ENCODE results near the gene SOCS2.

The SOCS2 gene

GRCh38 chr12:93601591-93601990 is 29.1 kb downstream of the SOCS2 start:
- no peak for TF ChIP-seq CTCF (IDR thresholded peaks at IDR 0.05; ENCODE audit: extremely low read depth, insufficient read depth, missing control alignments)
- in situ Hi-C loops (cut with MboI; ENCODE audit: low pct_unique_long_range_greater_than_20kb, low sequenced_read_pairs, unreplicated experiment), result no loop called here

GRCh38 chr12:93602897-93603668 is 30.6 kb downstream of the SOCS2 start:
- no peak for TF ChIP-seq CTCF (IDR thresholded peaks at IDR 0.05; ENCODE audit: extremely low read depth, insufficient read depth, missing control alignments)
- DNase-seq (ENCODE audit: low spot score), result no peak
- in situ Hi-C loops (cut with MboI; ENCODE audit: low pct_unique_long_range_greater_than_20kb, low sequenced_read_pairs, unreplicated experiment), result no loop called here

More at GRCh38 chr12:93601591-93601990, 29.1 kb downstream of the SOCS2 start:
- no peak for DNase-seq (ENCODE audit: low spot score)

- TF ChIP-seq CTCF (IDR thresholded peaks at IDR 0.05; ENCODE audit: extremely low read depth, insufficient read depth, missing control alignments), result no peak
- in situ Hi-C loops (cut with MboI; ENCODE audit: low pct_unique_long_range_greater_than_20kb, low sequenced_read_pairs, unreplicated experiment), result no loop called here
- DNase-seq (ENCODE audit: low spot score), result no peak
These were observed 31.3 kb downstream of the SOCS2 start for GRCh38 chr12:93603762-93604161.

GRCh38 chr12:93608313-93608712 is 35.8 kb downstream of the SOCS2 start:
- no peak for DNase-seq (ENCODE audit: low spot score)
- TF ChIP-seq CTCF (IDR thresholded peaks at IDR 0.05; ENCODE audit: extremely low read depth, insufficient read depth, missing control alignments), result no peak
- in situ Hi-C loops (cut with MboI; ENCODE audit: low pct_unique_long_range_greater_than_20kb, low sequenced_read_pairs, unreplicated experiment), result no loop called here

- DNase-seq (ENCODE audit: low spot score), result no peak
- in situ Hi-C loops (cut with MboI; ENCODE audit: low pct_unique_long_range_greater_than_20kb, low sequenced_read_pairs, unreplicated experiment), result no loop called here
- TF ChIP-seq CTCF (IDR thresholded peaks at IDR 0.05; ENCODE audit: extremely low read depth, insufficient read depth, missing control alignments), result no peak
These were observed 37.1 kb downstream of the SOCS2 start for GRCh38 chr12:93609281-93610192.

- DNase-seq (ENCODE audit: low spot score), result no peak
- in situ Hi-C loops (cut with MboI; ENCODE audit: low pct_unique_long_range_greater_than_20kb, low sequenced_read_pairs, unreplicated experiment), result no loop called here
- no peak for TF ChIP-seq CTCF (IDR thresholded peaks at IDR 0.05; ENCODE audit: extremely low read depth, insufficient read depth, missing control alignments)
These were observed 40.3 kb downstream of the SOCS2 start for GRCh38 chr12:93612776-93613175.
